ENCODE data around the gene MFSD2B. TPM values are rescaled to one million over a fixed set of nuclear protein-coding genes. Genes with fewer than 3 reads are reported as not detected.

MFSD2B gene, protein sequence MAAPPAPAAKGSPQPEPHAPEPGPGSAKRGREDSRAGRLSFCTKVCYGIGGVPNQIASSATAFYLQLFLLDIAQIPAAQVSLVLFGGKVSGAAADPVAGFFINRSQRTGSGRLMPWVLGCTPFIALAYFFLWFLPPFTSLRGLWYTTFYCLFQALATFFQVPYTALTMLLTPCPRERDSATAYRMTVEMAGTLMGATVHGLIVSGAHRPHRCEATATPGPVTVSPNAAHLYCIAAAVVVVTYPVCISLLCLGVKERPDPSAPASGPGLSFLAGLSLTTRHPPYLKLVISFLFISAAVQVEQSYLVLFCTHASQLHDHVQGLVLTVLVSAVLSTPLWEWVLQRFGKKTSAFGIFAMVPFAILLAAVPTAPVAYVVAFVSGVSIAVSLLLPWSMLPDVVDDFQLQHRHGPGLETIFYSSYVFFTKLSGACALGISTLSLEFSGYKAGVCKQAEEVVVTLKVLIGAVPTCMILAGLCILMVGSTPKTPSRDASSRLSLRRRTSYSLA
- polyA plus RNA-seq, result under 1 TPM in 2 of 4 donors, not detected in 2; 0.07 to 0.13 TPM
- long read RNA-seq, donor 1, result 0 reads
- long read RNA-seq, donor 2, partial matches to known transcripts, result 5 of 5 reads
- long read RNA-seq, donor 2, other reads (novel, unspliced or antisense), result 0 of 5 reads
- long read RNA-seq, donor 3, partial matches to known transcripts, result 45 of 57 reads
- long read RNA-seq, donor 3, other reads (novel, unspliced or antisense), result 12 of 57 reads
- long read RNA-seq, donor 4, result 0 reads
- long read RNA-seq, donor 5, result 0 reads
- long read RNA-seq, donor 6, result 0 reads
- long read RNA-seq, donor 7, result 0 reads
- long read RNA-seq, donor 8, result 0 reads
- long read RNA-seq, donor 9, result 0 reads
- long read RNA-seq, donor 10, partial matches to known transcripts, result 0 of 5 reads
- long read RNA-seq, donor 10, other reads (novel, unspliced or antisense), result 5 of 5 reads

DNA sequence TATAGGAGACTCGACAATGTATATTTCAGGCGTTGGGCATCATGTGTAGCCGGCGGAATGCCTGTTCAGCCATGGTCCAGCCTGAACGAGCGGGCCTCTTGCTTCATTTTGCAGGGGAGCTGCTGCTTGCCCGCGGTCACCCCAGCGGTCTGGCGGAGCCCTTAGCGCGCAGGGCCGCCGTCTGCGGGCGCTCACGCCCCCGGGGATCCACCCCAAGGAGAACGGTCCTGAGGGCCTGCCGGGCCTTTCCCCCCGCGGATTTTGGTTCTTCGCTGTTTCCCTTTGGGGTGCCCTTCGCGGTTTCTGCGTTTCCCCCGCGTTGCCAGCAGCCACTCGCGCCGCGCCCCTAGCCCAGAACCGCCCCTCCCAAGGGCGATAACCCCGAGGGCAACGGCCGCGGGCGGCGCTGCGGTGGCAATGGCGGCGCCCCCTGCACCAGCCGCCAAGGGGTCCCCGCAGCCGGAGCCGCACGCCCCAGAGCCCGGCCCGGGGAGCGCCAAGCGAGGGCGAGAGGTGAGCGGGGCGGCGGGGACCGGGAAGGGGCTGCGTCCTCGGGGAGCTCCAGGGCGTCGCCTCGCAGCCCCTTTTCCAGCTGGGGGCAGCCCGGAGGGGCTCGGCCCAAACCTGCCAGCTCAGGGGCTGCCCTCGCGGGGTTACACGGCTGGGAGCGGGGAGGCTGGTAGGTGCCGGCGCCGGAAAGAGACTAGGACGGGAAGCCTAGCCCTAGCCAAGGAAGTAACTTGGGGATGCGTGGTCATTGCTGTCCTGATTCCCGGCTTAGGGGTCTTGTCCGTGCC lies at the start of gene MFSD2B:
TSS of gene MFSD2B (plus strand) at position 406 of the 797 bp plus-strand sequence. CDS start at position 418, 12 bp downstream.
- WGBS, 3 donors, result 2 to 4% (median 3%) methylated on average over 59 to 75 of the region's 75 CpGs
- Histone ChIP-seq H3K4me3 (ENCODE audit: low read depth in 1 of 3, low read length in 3 of 3) (peak within 1 kb of the TSS; percentile 2 to 59 (median 11)), H3K27me3 (ENCODE audit: control insufficient read depth in 3 of 3, insufficient read depth in 3 of 3, low read length in 3 of 3) (peaks cover 0 to 29% (median 20%) of the 10 kb centered on the region in 3 donors), H3K27ac (ENCODE audit: low read depth in 1 of 3, low read length in 2 of 3) (no peak within 1 kb of the TSS), H3K36me3 (ENCODE audit: control insufficient read depth in 3 of 3, insufficient read depth in 2 of 3, low read depth in 1 of 3, low read length in 3 of 3) (no peaks in the 10 kb centered on the region), H3K4me1 (ENCODE audit: control insufficient read depth in 3 of 3, insufficient read depth in 2 of 3, low read depth in 1 of 3, low read length in 2 of 3) (peaks cover 0 to 3% (median 0%) of the 10 kb centered on the region in 3 donors), H3K9me3 (ENCODE audit: control insufficient read depth in 2 of 2, insufficient read depth in 1 of 2, low read depth in 1 of 2, low read length in 1 of 2) (no peaks in the 10 kb centered on the region)
- FAIRE-seq (no peak), DNase-seq (peak in 1 of 2 donors; percentile 28)

DNA sequence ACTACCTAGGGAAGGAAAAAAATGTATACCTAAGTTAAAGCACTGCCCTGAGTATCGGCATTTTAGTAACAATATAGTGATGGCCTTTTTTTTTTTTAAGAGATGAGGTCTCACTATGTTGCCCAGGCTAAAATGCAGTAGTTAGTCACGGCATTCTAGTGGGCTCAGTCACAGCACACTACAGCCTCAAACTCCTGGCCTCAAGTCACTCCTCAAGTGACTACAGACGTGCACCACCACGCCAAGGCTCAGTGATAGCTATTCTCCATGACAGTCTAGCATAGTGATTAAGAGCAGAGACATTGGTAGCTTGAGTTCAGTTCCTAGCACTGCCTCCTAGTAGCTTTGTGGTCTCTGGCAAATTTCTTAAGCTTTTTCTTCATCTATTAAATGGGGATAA lies 42.0 kb upstream of the MFSD2B start:
- DNase-seq (no peak), FAIRE-seq (no peak)
- Histone ChIP-seq H3K4me1 (ENCODE audit: control insufficient read depth in 3 of 3, insufficient read depth in 2 of 3, low read depth in 1 of 3, low read length in 2 of 3) (no peaks in the 10 kb centered on the region), H3K9me3 (ENCODE audit: control insufficient read depth in 2 of 2, insufficient read depth in 1 of 2, low read depth in 1 of 2, low read length in 1 of 2) (no peaks in the 10 kb centered on the region), H3K27me3 (ENCODE audit: control insufficient read depth in 3 of 3, insufficient read depth in 3 of 3, low read length in 3 of 3) (no peaks in the 10 kb centered on the region), H3K36me3 (ENCODE audit: control insufficient read depth in 3 of 3, insufficient read depth in 2 of 3, low read depth in 1 of 3, low read length in 3 of 3) (peaks cover 3 to 13% (median 5%) of the 10 kb centered on the region in 3 donors), H3K4me3 (ENCODE audit: low read depth in 1 of 3, low read length in 3 of 3) (no peak overlapping the region), H3K27ac (ENCODE audit: low read depth in 1 of 3, low read length in 2 of 3) (no peak overlapping the region)
- WGBS, 3 donors, result 97 to 100% (median 99%) methylated on average over 4 of the region's 4 CpGs

DNA sequence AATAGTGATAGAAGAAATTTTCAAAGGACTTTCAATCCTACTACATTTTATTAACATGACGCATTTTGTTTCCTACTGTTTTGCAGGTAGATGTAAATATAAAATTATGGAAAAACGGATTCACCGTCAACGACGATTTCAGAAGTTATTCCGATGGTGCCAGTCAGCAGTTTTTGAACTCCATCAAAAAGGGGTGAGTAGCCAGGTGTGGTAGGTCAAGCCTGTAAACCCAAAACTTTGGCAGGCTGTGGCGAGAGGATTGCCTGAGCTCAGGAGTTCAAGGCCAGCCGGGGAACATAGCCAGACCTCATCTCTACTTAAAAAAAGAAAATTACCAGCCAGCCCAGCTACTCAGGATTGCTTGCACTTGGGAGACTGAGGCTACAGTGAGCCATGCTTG lies 33.0 kb upstream of the MFSD2B start:
- peaks cover 2 to 33% (median 2%) of the 10 kb centered on the region in 3 donors for H3K36me3 ChIP-seq (ENCODE audit: control insufficient read depth in 3 of 3, insufficient read depth in 2 of 3, low read depth in 1 of 3, low read length in 3 of 3)

DNA sequence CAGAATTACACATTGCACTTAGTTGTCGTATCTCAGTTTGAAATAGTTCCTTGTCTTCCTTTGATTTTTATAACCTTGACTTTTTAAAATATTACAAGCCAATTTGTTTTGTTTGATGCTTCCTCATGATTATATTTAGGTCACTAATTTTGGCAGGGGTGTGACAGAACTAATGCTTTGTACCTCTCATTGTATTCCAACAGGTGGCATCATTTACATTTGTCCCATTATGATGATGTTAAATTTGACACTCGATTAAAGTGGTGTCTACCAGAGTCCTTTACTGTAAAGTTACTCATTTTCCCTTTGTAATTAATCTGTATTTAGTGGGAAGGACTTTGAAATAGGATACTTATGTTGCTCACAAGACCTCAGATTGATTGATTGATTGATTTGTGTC lies 21.5 kb upstream of the MFSD2B start:
- Histone ChIP-seq H3K36me3 (ENCODE audit: control insufficient read depth in 3 of 3, insufficient read depth in 2 of 3, low read depth in 1 of 3, low read length in 3 of 3) (peaks cover 2 to 24% (median 6%) of the 10 kb centered on the region in 3 donors), H3K4me1 (ENCODE audit: control insufficient read depth in 3 of 3, insufficient read depth in 2 of 3, low read depth in 1 of 3, low read length in 2 of 3) (no peaks in the 10 kb centered on the region), H3K27me3 (ENCODE audit: control insufficient read depth in 3 of 3, insufficient read depth in 3 of 3, low read length in 3 of 3) (no peaks in the 10 kb centered on the region), H3K9me3 (ENCODE audit: control insufficient read depth in 2 of 2, insufficient read depth in 1 of 2, low read depth in 1 of 2, low read length in 1 of 2) (no peaks in the 10 kb centered on the region), H3K27ac (ENCODE audit: low read depth in 1 of 3, low read length in 2 of 3) (no peak overlapping the region), H3K4me3 (ENCODE audit: low read depth in 1 of 3, low read length in 3 of 3) (no peak overlapping the region)
- no peak for FAIRE-seq
- DNase-seq, result peak in 1 of 2 donors; percentile 31
- 52 to 59% (median 57%) methylated on average over 2 of the region's 2 CpGs for WGBS, 3 donors

More for the DNA sequence above, 33.0 kb upstream of the MFSD2B start:
- FAIRE-seq, result no peak
- H3K4me1 ChIP-seq (ENCODE audit: control insufficient read depth in 3 of 3, insufficient read depth in 2 of 3, low read depth in 1 of 3, low read length in 2 of 3), result no peaks in the 10 kb centered on the region
- no peak for DNase-seq
- WGBS, 3 donors, result 96 to 99% (median 96%) methylated on average over 8 of the region's 8 CpGs
- H3K9me3 ChIP-seq (ENCODE audit: control insufficient read depth in 2 of 2, insufficient read depth in 1 of 2, low read depth in 1 of 2, low read length in 1 of 2), result no peaks in the 10 kb centered on the region
- H3K4me3 ChIP-seq (ENCODE audit: low read depth in 1 of 3, low read length in 3 of 3), result no peak overlapping the region
- no peaks in the 10 kb centered on the region for H3K27me3 ChIP-seq (ENCODE audit: control insufficient read depth in 3 of 3, insufficient read depth in 3 of 3, low read length in 3 of 3)
- H3K27ac ChIP-seq (ENCODE audit: low read depth in 1 of 3, low read length in 2 of 3), result no peak overlapping the region

DNA sequence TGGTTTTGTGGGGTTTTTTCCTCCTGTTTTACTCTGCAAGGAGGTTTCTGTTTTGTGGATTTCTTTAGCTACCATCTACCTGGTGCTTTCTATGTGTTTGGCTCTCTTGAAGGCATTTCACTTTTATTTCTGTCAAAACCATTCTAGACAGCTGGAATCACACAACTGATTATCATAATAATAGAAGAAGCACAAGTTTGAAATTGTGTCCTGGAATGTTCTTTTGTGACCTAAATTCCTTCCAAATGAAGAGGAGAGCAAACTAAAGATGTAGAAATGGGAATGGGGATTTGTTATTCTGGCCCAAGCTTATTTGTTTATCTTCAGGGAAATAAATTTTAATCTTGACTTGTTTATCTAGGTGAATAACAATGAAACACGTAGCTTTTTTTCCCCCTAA lies 17.0 kb upstream of the MFSD2B start:
- no peaks in the 10 kb centered on the region for H3K9me3 ChIP-seq (ENCODE audit: control insufficient read depth in 2 of 2, insufficient read depth in 1 of 2, low read depth in 1 of 2, low read length in 1 of 2)
- H3K27ac ChIP-seq (ENCODE audit: low read depth in 1 of 3, low read length in 2 of 3), result no peak overlapping the region
- FAIRE-seq (no peak), DNase-seq (no peak)
- no peaks in the 10 kb centered on the region for H3K27me3 ChIP-seq (ENCODE audit: control insufficient read depth in 3 of 3, insufficient read depth in 3 of 3, low read length in 3 of 3)
- H3K4me3 ChIP-seq (ENCODE audit: low read depth in 1 of 3, low read length in 3 of 3), result no peak overlapping the region
- 42 to 65% (median 64%) methylated on average over 1 of the region's 1 CpG for WGBS, 3 donors
- H3K36me3 ChIP-seq (ENCODE audit: control insufficient read depth in 3 of 3, insufficient read depth in 2 of 3, low read depth in 1 of 3, low read length in 3 of 3), result peaks cover 0 to 8% (median 3%) of the 10 kb centered on the region in 3 donors
- no peaks in the 10 kb centered on the region for H3K4me1 ChIP-seq (ENCODE audit: control insufficient read depth in 3 of 3, insufficient read depth in 2 of 3, low read depth in 1 of 3, low read length in 2 of 3)

DNA sequence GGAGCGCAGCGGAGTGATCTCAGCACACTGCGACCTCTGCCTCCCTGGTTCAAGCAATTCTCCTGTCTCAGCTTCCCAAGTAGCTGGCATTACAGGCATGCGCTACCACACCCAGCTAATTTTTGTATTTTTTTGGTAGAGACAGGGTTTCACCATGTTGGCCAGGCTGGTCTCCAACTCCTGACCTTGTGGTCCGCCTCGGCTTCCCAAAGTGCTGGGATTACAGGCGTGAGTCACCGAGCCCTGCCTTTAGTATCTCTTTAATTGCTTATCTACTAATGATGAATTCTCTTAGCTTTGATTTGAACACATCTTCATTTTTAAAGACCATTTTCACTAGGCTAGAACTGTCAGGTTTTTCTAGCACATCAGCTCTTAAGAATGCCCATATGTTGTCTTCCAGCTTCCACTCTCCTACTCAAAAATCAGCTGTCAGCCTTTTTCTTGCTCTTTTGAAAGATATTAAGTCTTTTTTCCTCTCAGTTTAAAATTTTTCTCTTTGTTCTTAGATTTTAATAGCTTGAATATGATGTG lies 16.1 kb upstream of the MFSD2B start:
- WGBS, 3 donors, result 96 to 98% (median 97%) methylated on average over 8 of the region's 8 CpGs
- DNase-seq (no peak), FAIRE-seq (no peak)
- Histone ChIP-seq H3K27ac (ENCODE audit: low read depth in 1 of 3, low read length in 2 of 3) (no peak overlapping the region), H3K36me3 (ENCODE audit: control insufficient read depth in 3 of 3, insufficient read depth in 2 of 3, low read depth in 1 of 3, low read length in 3 of 3) (peaks cover 0 to 14% (median 3%) of the 10 kb centered on the region in 3 donors), H3K27me3 (ENCODE audit: control insufficient read depth in 3 of 3, insufficient read depth in 3 of 3, low read length in 3 of 3) (no peaks in the 10 kb centered on the region), H3K9me3 (ENCODE audit: control insufficient read depth in 2 of 2, insufficient read depth in 1 of 2, low read depth in 1 of 2, low read length in 1 of 2) (no peaks in the 10 kb centered on the region), H3K4me1 (ENCODE audit: control insufficient read depth in 3 of 3, insufficient read depth in 2 of 3, low read depth in 1 of 3, low read length in 2 of 3) (no peaks in the 10 kb centered on the region), H3K4me3 (ENCODE audit: low read depth in 1 of 3, low read length in 3 of 3) (no peak overlapping the region)

DNA sequence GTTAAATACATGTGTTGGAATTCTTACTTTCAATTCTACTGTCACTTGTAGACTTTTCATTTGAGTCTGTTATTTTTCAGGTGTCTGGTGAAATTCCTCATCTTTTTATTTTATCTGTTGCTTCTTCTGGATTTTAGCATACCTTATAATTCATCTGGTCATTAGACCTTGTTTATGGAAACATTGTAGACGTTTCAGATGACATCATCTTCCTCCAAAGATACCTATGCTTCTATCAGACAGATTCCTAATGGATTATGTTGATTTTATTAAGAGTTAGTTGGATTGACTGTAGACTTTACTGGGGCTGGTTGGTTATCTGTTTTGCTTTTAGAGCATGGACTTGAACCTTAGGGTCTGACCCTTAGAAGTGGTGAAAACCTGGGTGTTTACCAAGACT lies 15.3 kb upstream of the MFSD2B start:
- H3K9me3 ChIP-seq (ENCODE audit: control insufficient read depth in 2 of 2, insufficient read depth in 1 of 2, low read depth in 1 of 2, low read length in 1 of 2), result no peaks in the 10 kb centered on the region
- no peak overlapping the region for H3K27ac ChIP-seq (ENCODE audit: low read depth in 1 of 3, low read length in 2 of 3)
- DNase-seq (no peak), FAIRE-seq (no peak)
- 35 to 59% (median 43%) methylated on average over 1 of the region's 1 CpG for WGBS, 3 donors
- H3K4me3 ChIP-seq (ENCODE audit: low read depth in 1 of 3, low read length in 3 of 3), result no peak overlapping the region
- no peaks in the 10 kb centered on the region for H3K4me1 ChIP-seq (ENCODE audit: control insufficient read depth in 3 of 3, insufficient read depth in 2 of 3, low read depth in 1 of 3, low read length in 2 of 3)
- H3K27me3 ChIP-seq (ENCODE audit: control insufficient read depth in 3 of 3, insufficient read depth in 3 of 3, low read length in 3 of 3), result no peaks in the 10 kb centered on the region
- H3K36me3 ChIP-seq (ENCODE audit: control insufficient read depth in 3 of 3, insufficient read depth in 2 of 3, low read depth in 1 of 3, low read length in 3 of 3), result peaks cover 0 to 10% (median 3%) of the 10 kb centered on the region in 3 donors

All from small intestine (tissue), 16 donors.